Mesenchymal stem cell (in vitro differentiated cells and primary cell): ENCODE data around the gene NPY5R.
A peak's percentile ranks its signal among the peaks of the same experiment; 100 is the strongest.

Experiments
- DNase-seq: peaks from one replicate; pipeline ENCODE4 v3.0.0-alpha.2; 2013
- H2AFZ ChIP-seq: one replicate; pipeline ENCODE4 v1.6.1; 2013; ENCODE audit warnings: low read depth, mild to moderate bottlenecking, control low read depth, inconsistent platforms, low read length, moderate library complexity
- H2AK5ac ChIP-seq: 2 replicates; pipeline ENCODE4 v1.6.1; 2013; ENCODE audit warnings: low read length, moderate library complexity, mild to moderate bottlenecking, inconsistent platforms; ENCODE audit not compliant: severe bottlenecking
- H2BK120ac ChIP-seq: one replicate; pipeline ENCODE4 v1.6.1; 2013; ENCODE audit warnings: low read depth, mild to moderate bottlenecking, inconsistent platforms, low read length, moderate library complexity
- H2BK12ac ChIP-seq, 2 experiments: one replicate each; pipeline ENCODE4 v1.6.1; 2013; ENCODE audit warnings: inconsistent platforms in 2 of 2, low read length in 2 of 2, mild to moderate bottlenecking in 2 of 2, moderate library complexity in 2 of 2, control low read depth in 1 of 2
- H2BK15ac ChIP-seq: one replicate; pipeline ENCODE4 v1.6.1; 2013; ENCODE audit warnings: mild to moderate bottlenecking, low read depth, inconsistent platforms; ENCODE audit not compliant: poor library complexity, severe bottlenecking
- H2BK5ac ChIP-seq: 2 replicates; pipeline ENCODE4 v1.6.1; 2013; ENCODE audit warnings: low read depth, mild to moderate bottlenecking, low read length, control low read depth, inconsistent platforms; ENCODE audit not compliant: poor library complexity, severe bottlenecking
- H3K14ac ChIP-seq, 2 experiments: one replicate each; pipeline ENCODE4 v1.6.1; 2013; ENCODE audit warnings: inconsistent platforms in 2 of 2, low read length in 2 of 2, control low read depth in 1 of 2, mild to moderate bottlenecking in 1 of 2, moderate library complexity in 1 of 2
- H3K18ac ChIP-seq, 2 experiments: one replicate each; pipeline ENCODE4 v1.6.1; 2013; ENCODE audit warnings: inconsistent platforms in 2 of 2, low read length in 2 of 2, control low read depth in 1 of 2, low read depth in 1 of 2, mild to moderate bottlenecking in 1 of 2
- H3K23ac ChIP-seq, 2 experiments: one replicate each; pipeline ENCODE4 v1.6.1; 2013; ENCODE audit warnings: inconsistent platforms in 2 of 2, low read length in 2 of 2, mild to moderate bottlenecking in 2 of 2, moderate library complexity in 2 of 2, control low read depth in 1 of 2
- H3K27ac ChIP-seq: 2 replicates; pipeline ENCODE4 v1.5.1; 2013; ENCODE audit warnings: mild to moderate bottlenecking, moderate library complexity, low read length, control low read depth, inconsistent platforms; ENCODE audit not compliant: poor library complexity, severe bottlenecking
- H3K27me3 ChIP-seq, 2 experiments: 2 replicates each; pipeline versions ENCODE4 v1.6.1 to v1.7.0; 2013; ENCODE audit warnings: low read length in 2 of 2, mild to moderate bottlenecking in 2 of 2, moderate library complexity in 2 of 2, control low read depth in 1 of 2, inconsistent platforms in 1 of 2; ENCODE audit not compliant: control insufficient read depth in 1 of 2, insufficient read depth in 1 of 2
- H3K36me3 ChIP-seq, 2 experiments: 2 replicates each; pipeline versions ENCODE4 v1.6.1 to v1.7.0; 2013; ENCODE audit warnings: low read length in 2 of 2, control low read depth in 1 of 2, inconsistent platforms in 1 of 2, low read depth in 1 of 2, mild to moderate bottlenecking in 1 of 2; ENCODE audit not compliant: insufficient read depth in 2 of 2, control insufficient read depth in 1 of 2
- H3K4ac ChIP-seq, 2 experiments: one replicate each; pipeline ENCODE4 v1.6.1; 2013; ENCODE audit warnings: inconsistent platforms in 2 of 2, low read length in 2 of 2, mild to moderate bottlenecking in 2 of 2, moderate library complexity in 2 of 2, control low read depth in 1 of 2, low read depth in 1 of 2
- H3K4me1 ChIP-seq: 2 replicates; pipeline ENCODE4 v1.6.1; 2013; ENCODE audit warnings: low read depth, low read length, control low read depth; ENCODE audit not compliant: control insufficient read depth, insufficient read depth
- H3K4me2 ChIP-seq: 2 replicates; pipeline ENCODE4 v1.6.1; 2013; ENCODE audit warnings: low read length, mild to moderate bottlenecking, inconsistent platforms; ENCODE audit not compliant: poor library complexity, severe bottlenecking
- H3K4me3 ChIP-seq, 2 experiments: 2 replicates each; pipeline versions ENCODE4 v1.5.1 to v1.7.0; 2013; ENCODE audit warnings: low read length in 2 of 2, mild to moderate bottlenecking in 2 of 2, control low read depth in 1 of 2, low read depth in 1 of 2; ENCODE audit not compliant: insufficient read depth in 1 of 2
- H3K79me1 ChIP-seq: replicated peaks from 2 replicates; pipeline ENCODE4 v1.6.1; 2013; ENCODE audit warnings: mild to moderate bottlenecking, control low read depth, low read length, inconsistent platforms; ENCODE audit not compliant: poor library complexity, severe bottlenecking
- H3K9ac ChIP-seq: 2 replicates; pipeline ENCODE4 v1.7.0; 2013; ENCODE audit warnings: mild to moderate bottlenecking, low read length, moderate library complexity
- H3K9me3 ChIP-seq: 2 replicates; pipeline ENCODE4 v1.7.0; 2013; ENCODE audit warnings: mild to moderate bottlenecking, low read length; ENCODE audit not compliant: control insufficient read depth
- H4K8ac ChIP-seq: one replicate; pipeline ENCODE4 v1.6.1; 2013; ENCODE audit warnings: inconsistent platforms, mild to moderate bottlenecking, low read length, moderate library complexity
- H4K91ac ChIP-seq: one replicate; pipeline ENCODE4 v1.6.1; 2013; ENCODE audit warnings: mild to moderate bottlenecking, low read length, inconsistent platforms
- WGBS: methylation state at CpG from one replicate; pipeline ENCODE4 v1.1.7; 2013; ENCODE audit warnings: mixed read lengths; 5-methylcytosine and 5-hydroxymethylcytosine counted together

NPY5R gene

GRCh38 chr4:163398238-163398637, 54.5 kb downstream of the NPY5R start:
- H3K36me3 ChIP-seq: no peaks in the 10 kb centered on the region
- no peak overlapping the region for H2AK5ac ChIP-seq
- H3K23ac ChIP-seq: no peak overlapping the region
- no peak overlapping the region for H2AFZ ChIP-seq
- no peaks in the 10 kb centered on the region for H3K9me3 ChIP-seq
- DNase-seq: no peak
- H2BK5ac ChIP-seq: no peak overlapping the region
- no peak overlapping the region for H3K14ac ChIP-seq
- H2BK15ac ChIP-seq: no peak overlapping the region
- no peaks in the 10 kb centered on the region for H3K79me1 ChIP-seq
- H3K4ac ChIP-seq: no peak overlapping the region
- no peak overlapping the region for H3K27ac ChIP-seq
- no peak overlapping the region for H3K18ac ChIP-seq
- H2BK120ac ChIP-seq: no peak overlapping the region
- H3K27me3 ChIP-seq: no peaks in the 10 kb centered on the region
- no peak overlapping the region for H4K91ac ChIP-seq
- no peak overlapping the region for H3K9ac ChIP-seq
- H3K4me2 ChIP-seq: no peak overlapping the region
- no peak overlapping the region for H3K4me3 ChIP-seq
- H3K4me1 ChIP-seq: no peaks in the 10 kb centered on the region
- H4K8ac ChIP-seq: no peak overlapping the region
- H2BK12ac ChIP-seq: no peak overlapping the region

DNA sequence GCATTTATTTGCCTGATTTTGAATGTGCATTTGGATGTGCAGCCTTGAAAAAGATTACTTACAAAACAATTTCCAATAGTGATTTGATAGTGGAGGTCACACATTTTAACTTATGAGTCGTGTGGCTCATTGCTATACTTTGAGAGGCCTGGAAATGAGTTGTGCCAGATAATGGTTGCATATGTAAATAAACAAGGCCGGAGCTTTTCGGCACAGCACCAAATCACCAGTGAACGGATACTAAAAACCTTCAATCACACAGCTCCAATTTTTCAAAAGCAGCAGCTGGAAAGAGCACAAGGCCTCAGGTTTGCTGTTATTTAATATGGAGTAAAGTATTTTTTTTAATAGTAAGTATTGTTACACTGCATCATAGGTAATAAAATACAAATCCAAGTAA, 57.2 kb downstream of the NPY5R start:
- no peak overlapping the region for H2BK5ac ChIP-seq
- no peak overlapping the region for H3K9ac ChIP-seq
- WGBS: 14% methylated on average over 2 of the region's 4 CpGs
- no peak overlapping the region for H3K4me2 ChIP-seq
- no peak overlapping the region for H3K4ac ChIP-seq
- DNase-seq: peak; percentile 16
- H3K23ac ChIP-seq: no peak overlapping the region
- no peak overlapping the region for H3K27ac ChIP-seq
- H3K4me1 ChIP-seq: no peaks in the 10 kb centered on the region
- H3K18ac ChIP-seq: no peak overlapping the region
- H3K14ac ChIP-seq: no peak overlapping the region
- H2AFZ ChIP-seq: peak overlapping the region; percentile 27
- H2BK120ac ChIP-seq: no peak overlapping the region
- no peak overlapping the region for H2BK12ac ChIP-seq
- no peaks in the 10 kb centered on the region for H3K27me3 ChIP-seq
- no peak overlapping the region for H2AK5ac ChIP-seq
- H4K8ac ChIP-seq: no peak overlapping the region
- no peak overlapping the region for H2BK15ac ChIP-seq
- H3K9me3 ChIP-seq: no peaks in the 10 kb centered on the region
- H3K4me3 ChIP-seq: no peak overlapping the region
- no peaks in the 10 kb centered on the region for H3K36me3 ChIP-seq
- H4K91ac ChIP-seq: no peak overlapping the region
- no peaks in the 10 kb centered on the region for H3K79me1 ChIP-seq
